GM18526 (cell line): ENCODE data around the gene USP11.
A peak's percentile ranks its signal among the peaks of the same experiment; 100 is the strongest.

Source experiments
- POLR2A ChIP-seq: IDR thresholded peaks from 3 replicates; pipeline ENCODE4 v1.6.1; 2011; ENCODE audit not compliant: insufficient read length; ENCODE audit errors: extremely low read depth

The USP11 gene

GRCh38 chrX:47199286-47199685 lies 33.5 kb upstream of the USP11 start:
- no peak for TF ChIP-seq POLR2A

DNA sequence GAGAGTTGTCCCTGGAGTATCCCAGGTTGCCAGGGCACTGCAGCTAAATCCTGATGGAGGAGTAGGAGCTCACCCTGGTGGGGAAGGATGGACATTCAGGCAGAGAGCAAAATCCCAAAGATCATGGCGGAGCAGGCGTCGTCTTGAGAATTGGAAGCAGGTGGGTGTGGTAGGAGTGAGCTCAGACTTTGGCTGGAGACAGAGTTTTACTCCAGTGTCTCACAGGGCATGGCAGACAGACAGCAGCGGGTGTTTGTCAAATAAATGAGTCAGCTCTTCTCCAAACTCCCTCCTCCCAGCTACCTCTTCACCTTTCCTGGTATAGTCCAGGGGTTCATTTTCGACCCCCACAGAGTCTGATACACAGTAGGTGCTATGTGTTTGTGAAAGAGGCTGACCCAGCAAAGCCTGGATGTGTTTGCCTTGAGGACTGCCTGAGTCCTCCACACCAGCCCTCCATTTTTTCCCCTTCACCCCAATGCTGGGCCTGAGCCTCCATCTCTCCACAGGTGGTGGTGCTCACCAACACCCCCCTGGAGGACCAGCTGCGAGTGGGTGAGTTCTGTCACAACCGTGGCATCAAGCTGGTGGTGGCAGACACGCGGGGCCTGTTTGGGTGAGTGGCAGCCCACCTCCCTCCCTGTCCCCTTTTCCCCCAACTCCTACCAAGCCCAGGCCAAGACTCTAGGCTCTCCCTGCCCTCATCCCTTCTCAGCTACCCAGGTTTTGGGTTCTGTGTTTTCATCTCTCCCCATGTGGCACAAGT lies 32.2 kb upstream of the USP11 start:
- TF ChIP-seq POLR2A = no peak

GRCh38 chrX:47201345-47201944 lies 31.4 kb upstream of the USP11 start:
- TF ChIP-seq POLR2A = no peak

DNA sequence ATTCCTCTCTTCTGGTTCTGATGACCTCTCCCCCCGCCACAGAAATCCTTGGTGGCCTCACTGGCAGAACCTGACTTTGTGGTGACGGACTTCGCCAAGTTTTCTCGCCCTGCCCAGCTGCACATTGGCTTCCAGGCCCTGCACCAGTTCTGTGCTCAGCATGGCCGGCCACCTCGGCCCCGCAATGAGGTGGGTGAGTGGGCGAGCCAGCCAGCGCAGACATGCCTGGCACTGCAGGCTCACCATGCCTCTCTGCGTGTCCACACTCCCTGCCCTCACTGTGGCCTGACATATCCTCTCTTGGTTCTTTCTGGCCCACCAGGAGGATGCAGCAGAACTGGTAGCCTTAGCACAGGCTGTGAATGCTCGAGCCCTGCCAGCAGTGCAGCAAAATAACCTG lies 30.5 kb upstream of the USP11 start:
- no peak for TF ChIP-seq POLR2A

- TF ChIP-seq POLR2A = no peak
These were observed 29.9 kb upstream of the USP11 start for GRCh38 chrX:47202877-47203276.

GRCh38 chrX:47204970-47205369 lies 27.8 kb upstream of the USP11 start:
- no peak for TF ChIP-seq POLR2A

GRCh38 chrX:47206316-47206715 lies 26.5 kb upstream of the USP11 start:
- no peak for TF ChIP-seq POLR2A

GRCh38 chrX:47208108-47208507 lies 24.7 kb upstream of the USP11 start:
- no peak for TF ChIP-seq POLR2A

GRCh38 chrX:47209508-47210238 lies 23.1 kb upstream of the USP11 start:
- no peak for TF ChIP-seq POLR2A

DNA sequence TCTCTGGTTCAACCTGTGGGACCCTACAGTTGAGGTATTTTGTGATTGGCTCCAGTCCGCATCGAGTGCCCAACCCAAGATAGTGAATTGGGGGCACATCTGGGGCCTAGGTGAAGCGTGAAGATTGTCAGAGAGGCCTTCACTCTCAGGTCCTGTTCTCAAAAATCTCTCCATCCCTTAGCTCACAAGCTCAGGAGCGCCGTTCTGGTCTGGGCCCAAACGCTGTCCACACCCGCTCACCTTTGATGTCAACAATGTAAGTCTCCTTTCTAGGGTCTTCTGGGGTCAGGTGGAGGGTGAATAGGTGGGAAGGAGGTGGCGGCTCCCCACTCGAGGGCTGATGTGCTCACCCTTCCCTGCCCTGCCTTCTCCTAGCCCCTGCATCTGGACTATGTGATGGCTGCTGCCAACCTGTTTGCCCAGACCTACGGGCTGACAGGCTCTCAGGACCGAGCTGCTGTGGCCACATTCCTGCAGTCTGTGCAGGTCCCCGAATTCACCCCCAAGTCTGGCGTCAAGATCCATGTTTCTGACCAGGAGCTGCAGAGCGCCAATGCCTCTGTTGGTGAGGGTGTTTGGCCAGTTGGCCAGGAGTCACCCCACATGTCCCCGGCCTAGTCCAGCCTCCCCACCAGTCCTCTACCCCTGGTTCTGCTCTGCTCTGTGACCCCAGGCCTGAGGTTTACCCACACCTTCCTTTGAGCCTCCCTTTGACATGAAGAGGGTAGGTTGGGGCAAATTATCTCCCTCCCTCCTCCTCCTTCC lies 22.0 kb upstream of the USP11 start:
- no peak for TF ChIP-seq POLR2A

DNA sequence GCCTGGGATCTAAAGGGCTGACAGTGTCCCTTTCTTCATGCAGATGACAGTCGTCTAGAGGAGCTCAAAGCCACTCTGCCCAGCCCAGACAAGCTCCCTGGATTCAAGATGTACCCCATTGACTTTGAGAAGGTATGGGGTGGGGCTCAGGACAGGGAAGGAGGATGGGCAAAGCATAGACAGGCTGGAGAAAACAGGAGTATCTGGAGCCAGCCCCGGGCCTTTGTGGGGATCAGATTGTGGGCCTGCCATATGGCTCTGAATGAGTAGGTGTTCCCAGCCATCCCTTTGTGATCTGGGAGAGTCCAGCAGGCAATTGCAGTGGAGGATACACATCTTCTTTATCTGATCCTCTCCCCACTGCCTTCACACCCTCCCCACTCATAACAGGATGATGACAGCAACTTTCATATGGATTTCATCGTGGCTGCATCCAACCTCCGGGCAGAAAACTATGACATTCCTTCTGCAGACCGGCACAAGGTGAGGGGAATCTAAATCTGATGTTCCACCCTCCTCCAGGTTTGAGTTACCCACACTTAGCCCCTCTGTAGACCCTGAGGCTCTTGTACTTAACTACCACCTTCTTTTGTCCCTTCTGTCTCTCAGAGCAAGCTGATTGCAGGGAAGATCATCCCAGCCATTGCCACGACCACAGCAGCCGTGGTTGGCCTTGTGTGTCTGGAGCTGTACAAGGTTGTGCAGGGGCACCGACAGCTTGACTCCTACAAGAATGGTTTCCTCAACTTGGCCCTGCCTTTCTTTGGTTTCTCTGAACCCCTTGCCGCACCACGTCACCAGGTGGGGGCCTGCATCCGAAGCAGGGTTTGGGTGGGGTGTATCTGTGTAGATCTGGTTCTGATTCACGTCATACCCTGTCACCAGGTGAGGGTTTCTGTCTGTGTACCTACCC lies 20.2 kb upstream of the USP11 start:
- TF ChIP-seq POLR2A = no peak

GRCh38 chrX:47214435-47215077 lies 18.3 kb upstream of the USP11 start:
- TF ChIP-seq POLR2A = peak; percentile 4

DNA sequence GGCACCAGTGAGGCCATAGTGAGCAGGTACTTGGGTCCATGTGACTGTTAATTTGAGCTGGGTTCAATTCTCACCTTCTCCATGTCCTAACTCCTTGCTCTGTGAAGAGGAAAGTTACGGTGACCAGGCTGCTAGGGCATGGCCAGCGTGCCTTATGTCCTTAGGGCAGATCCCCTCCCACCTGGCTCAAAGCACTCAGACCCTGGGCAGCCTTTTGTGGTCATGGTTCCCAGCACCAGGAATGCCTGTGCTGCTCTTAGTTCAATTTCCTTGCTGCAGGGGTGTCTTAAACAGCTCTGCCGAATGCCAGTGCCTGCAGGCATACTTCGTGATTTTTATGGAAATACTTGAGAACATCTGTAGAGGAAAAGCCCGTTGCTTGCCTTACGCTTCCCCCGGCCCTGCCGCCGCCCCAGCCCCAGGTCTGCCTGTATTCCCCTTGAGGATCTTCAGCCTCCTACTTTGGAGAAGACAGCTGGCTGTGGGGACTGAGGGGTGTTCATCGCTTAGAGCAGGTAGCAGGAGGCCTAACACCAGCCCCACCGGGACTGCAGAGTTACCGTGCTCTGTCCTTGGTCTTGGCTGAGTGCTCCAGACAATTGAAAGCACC lies 17.4 kb upstream of the USP11 start:
- TF ChIP-seq POLR2A = no peak
